Measurements from ENCODE around the gene UNC13C.

Gene UNC13C

DNA sequence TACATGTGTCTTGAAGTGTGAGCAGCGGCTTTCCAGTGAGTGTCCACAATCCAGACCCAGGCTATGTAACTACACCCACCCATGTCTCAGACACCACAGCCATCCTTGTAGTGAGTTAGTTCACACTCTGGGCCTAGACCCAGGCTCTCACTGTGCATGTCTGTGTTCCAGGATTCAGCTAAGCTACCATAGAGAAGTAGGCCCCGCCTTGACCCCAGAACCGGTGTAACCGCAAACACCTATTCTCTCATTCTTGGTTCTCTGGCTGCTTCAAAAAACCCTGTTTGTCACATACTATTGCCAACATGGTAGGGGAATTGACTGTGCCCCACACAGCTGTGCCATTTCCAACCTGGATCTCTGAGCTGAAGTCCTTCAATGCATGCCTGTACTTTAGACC is 657.9 kb downstream of the UNC13C start:
- DNase-seq (ENCODE audit: low read depth in 1 of 2, low spot score in 1 of 2), result no peak

DNA sequence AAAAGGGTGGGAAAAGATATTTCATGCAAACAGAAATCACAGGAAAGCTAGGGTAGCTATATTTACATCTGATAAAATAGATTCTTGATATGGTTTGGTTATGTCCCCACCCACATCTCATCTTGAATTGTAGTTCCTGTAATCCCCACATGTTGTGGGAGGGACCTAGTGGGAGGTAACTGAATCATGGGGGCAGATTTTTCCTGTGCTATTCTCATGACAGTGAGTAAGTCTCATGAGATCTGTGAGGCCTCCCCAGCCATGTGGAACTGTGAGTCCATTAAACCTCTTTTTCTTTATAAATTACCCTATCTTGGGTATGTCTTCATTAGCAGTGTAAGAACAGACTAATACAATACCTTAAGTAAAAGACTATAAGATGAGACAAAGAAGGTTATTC is 660.4 kb downstream of the UNC13C start:
- no peak for DNase-seq (ENCODE audit: low read depth in 1 of 2, low spot score in 1 of 2)

DNA sequence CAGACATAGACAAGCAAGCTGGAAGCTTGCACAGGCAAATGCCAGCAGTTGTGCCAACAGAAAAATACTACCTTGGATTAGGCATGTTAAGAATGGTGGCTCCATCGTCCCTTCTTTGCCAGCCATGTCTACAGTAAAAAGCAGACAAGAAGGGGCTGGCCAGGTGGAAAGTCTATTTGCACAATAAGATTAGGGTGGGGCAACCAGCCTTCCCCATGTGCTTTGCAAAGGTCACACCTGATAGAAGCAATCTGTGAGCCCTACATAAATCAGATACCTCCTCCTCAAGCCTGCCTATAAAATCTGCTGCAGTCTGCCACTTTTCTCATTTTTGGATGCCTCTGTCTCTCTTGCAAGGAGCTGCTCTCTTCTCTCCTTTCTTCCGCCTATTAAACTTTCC is 662.6 kb downstream of the UNC13C start:
- DNase-seq (ENCODE audit: low read depth in 1 of 2, low spot score in 1 of 2), result no peak

DNA sequence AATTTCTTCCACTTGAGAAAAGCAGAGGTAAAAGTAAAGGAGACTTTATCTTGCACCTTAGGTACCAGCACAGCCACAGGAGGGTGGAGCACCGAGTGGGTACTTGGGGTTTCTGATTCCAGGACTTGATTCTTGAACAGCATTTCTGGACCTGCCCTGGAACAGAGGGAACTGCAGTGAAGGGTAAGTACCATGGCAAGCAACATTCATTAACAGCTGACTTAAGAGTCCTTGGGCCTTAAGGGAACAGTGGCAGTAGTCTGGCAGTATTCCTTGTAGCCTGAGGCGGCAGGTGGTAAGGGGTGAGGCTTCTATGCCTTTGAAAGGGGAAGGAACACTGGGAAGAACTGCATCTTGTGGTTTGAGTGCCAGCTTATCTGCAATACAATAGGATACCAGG is 666.6 kb downstream of the UNC13C start:
- DNase-seq (ENCODE audit: low read depth in 1 of 2, low spot score in 1 of 2), result no peak

DNA sequence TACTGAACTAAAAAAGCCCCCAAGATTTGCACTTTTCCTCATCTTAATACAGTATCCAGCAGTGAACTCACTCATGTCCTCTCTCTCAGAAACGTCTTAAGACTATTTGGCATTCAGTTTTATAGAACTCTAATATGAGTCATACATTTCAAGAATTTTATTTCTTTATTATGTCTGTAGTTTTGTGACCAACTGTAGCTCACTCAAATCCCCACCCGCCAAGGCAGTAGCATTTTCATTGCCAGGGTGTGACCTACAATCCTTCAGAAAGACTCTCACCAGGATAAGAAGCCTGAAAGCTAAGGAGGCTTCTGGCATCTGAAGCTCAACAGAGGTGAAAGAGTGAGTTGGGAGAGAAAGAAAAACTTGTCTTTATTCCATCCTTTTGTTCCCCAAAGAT is 681.4 kb downstream of the UNC13C start:
- no peak for DNase-seq (ENCODE audit: low read depth in 1 of 2, low spot score in 1 of 2)

DNA sequence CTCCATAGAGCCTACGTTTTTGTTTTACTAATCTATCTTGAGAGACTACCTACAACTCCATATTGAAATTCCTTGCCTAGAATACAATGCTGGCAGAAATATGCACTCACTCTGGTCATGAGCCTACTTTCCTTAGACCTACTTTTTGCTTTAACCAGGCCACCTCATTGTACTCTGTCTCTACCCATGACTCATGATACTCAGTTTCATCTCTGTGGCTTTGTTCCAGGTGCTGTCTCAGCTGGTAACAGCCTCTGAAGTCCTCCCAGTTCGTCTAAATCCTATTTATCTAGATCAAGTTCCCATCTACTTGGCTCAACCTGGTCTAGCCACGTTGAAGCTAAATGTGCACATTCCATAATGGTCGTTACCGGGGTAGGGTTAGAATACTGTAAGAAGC is 682.1 kb downstream of the UNC13C start:
- DNase-seq (ENCODE audit: low read depth in 1 of 2, low spot score in 1 of 2), result no peak

DNA sequence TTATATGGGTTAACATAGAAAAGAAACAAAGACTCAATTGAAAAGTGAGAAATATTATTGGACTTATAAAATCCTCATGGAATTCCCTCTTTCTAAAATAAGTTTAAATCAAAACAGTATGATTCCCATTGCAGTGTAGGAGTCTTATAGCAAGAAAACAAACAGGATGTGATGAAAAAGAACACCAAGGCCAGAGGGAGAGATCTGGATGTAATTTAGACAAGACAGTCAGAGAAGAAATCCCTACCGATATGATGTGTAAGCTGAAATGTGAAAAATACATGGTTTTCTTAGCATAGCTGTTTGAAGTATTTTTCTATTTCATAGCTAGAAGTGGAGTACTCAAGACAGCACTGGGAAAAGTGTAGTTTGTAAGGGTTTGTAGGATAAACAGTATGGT is 697.0 kb downstream of the UNC13C start:
- no peak for DNase-seq (ENCODE audit: low read depth in 1 of 2, low spot score in 1 of 2)

DNA sequence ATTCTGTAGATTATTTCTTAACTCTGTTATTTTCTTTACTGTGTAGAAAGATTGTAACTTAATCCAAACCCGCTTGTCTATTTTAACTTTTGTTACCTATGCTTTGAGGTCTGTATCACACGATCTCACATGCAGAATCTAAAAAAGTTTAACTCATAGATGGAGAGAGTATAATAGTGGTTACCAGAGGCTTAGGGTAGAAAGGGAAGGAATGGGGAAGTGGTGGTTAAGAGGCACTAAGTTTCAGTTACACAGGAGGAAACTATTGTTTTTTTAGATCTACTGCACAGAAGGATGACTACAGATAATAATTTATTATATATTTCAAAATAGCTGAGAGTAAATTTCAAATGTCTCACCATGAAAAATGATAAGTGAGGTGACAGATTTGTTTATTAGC is 703.3 kb downstream of the UNC13C start:
- no peak for DNase-seq (ENCODE audit: low read depth in 1 of 2, low spot score in 1 of 2)

All from stimulated activated CD4-positive, alpha-beta T cell treated with anti-CD3 and anti-CD28 coated beads, Interleukin-15, amount 100 ng/mL, for 1 hour (primary cell).